Esophagus squamous epithelium (tissue), 5 donors: ENCODE results near the gene PTPRM. TPM values are rescaled to one million over a fixed set of nuclear protein-coding genes. Genes with fewer than 3 reads are reported as not detected.

ENCODE experiments used
- DNase-seq: peaks from one replicate; lab custom pipeline; 2025; lab: John Stamatoyannopoulos, UW
- H3K27ac ChIP-seq, 4 donors: fragments of 200-600 bp; sonication (generic); one replicate each; pipeline ENCODE4 v1.5.1; 2016 to 2019; ENCODE audit warnings: mild to moderate bottlenecking in 1 of 4
- H3K27me3 ChIP-seq, 4 donors: fragments of 200-600 bp; sonication (generic); 1 replicate in 3 of 4; 2 replicates in 1 of 4; pipeline versions ENCODE4 v1.5.1 to v1.6.0; 2017 to 2021; ENCODE audit warnings: antibody characterized with exemption in 1 of 4
- H3K36me3 ChIP-seq, 3 donors: fragments of 200-600 bp; sonication (generic); one replicate each; pipeline ENCODE4 v1.5.1; 2016 to 2019
- H3K4me1 ChIP-seq, 3 donors: fragments of 200-600 bp; sonication (generic); one replicate each; pipeline ENCODE4 v1.5.1; 2017 to 2019
- H3K4me3 ChIP-seq, 4 donors: fragments of 200-600 bp; sonication (generic); 1 replicate in 3 of 4; 2 replicates in 1 of 4; pipeline ENCODE4 v1.5.1; 2016 to 2019; ENCODE audit warnings: mild to moderate bottlenecking in 2 of 4, moderate library complexity in 1 of 4
- H3K9me3 ChIP-seq, 3 donors: fragments of 200-600 bp; sonication (generic); one replicate each; pipeline ENCODE4 v1.5.1; 2016 to 2019
- POLR2A ChIP-seq, 4 donors: fragments of 450-650 bp; IDR thresholded peaks; one replicate each; pipeline ENCODE4 v1.6.1; 2017; ENCODE audit warnings: antibody characterized with exemption in 4 of 4, mild to moderate bottlenecking in 4 of 4, moderate library complexity in 3 of 4
- WGBS, 2 donors: methylation state at CpG; one replicate each; pipeline ENCODE4 v1.1.5; 2018; 5-methylcytosine and 5-hydroxymethylcytosine counted together
- intact Hi-C: fragments of 100-400 bp; cut with DNase I; formaldehyde crosslinking; loops from one replicate; pipeline ENCODE4 v1.15.0; 2022
- total RNA-seq, 4 donors: library from RNA; depleted of rRNA; stranded (reverse); fragments of >200 nt; gene quantifications; one replicate each; pipeline ENCODE4 v1.1.0, GENCODE V29; 2016
- TF ChIP-seq, protein P1 (sequence below), 6 experiments: fragments of 450-650 bp in 4 of 6; fragments of 200-600 bp in 2 of 6; sonication (generic) in 2 of 6; IDR thresholded peaks; one replicate each; pipeline ENCODE4 v1.5.1; 2016 to 2019; ENCODE audit warnings: antibody characterized with exemption in 6 of 6, mild to moderate bottlenecking in 4 of 6, moderate library complexity in 4 of 6
- donor health status: DM: yes; HTN: yes; CAD: no.

Gene PTPRM
- total RNA-seq, 4 donors from 2014 or later: 6.5 to 38.7 (median 11.1) TPM

DNA sequence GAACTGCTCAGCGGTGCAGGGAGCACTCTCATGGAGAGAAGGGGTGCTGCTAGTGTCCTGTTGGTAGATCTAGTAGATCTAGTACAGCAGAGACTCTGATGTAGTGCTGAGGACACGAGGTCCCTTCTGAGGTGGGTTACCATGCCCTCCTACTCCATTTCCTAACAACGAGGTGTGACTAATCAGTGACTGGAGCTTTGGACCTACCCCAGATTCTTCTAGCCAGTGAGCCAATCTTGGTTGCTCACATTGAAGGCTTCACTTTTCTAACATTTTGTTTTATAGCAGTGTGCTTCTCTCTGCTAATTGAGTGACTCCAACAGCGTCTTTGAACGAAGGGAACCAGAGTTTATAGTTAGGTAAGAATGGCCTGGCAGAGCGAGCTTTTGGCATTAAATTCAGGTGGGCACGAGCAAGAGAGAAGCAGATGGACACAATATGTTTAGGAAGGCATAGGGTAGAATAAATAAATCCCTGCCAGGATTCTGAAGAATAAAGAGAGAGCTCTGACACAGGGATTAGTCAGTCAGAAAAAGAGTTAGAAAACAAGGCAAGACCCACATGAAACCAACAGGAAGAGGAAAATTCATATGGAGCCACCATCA, 736.1 kb downstream of the PTPRM start:
- DNase-seq: no peak
- TF ChIP-seq POLR2A (IDR thresholded peaks at IDR 0.05): no peak
- TF ChIP-seq, protein P1, sequence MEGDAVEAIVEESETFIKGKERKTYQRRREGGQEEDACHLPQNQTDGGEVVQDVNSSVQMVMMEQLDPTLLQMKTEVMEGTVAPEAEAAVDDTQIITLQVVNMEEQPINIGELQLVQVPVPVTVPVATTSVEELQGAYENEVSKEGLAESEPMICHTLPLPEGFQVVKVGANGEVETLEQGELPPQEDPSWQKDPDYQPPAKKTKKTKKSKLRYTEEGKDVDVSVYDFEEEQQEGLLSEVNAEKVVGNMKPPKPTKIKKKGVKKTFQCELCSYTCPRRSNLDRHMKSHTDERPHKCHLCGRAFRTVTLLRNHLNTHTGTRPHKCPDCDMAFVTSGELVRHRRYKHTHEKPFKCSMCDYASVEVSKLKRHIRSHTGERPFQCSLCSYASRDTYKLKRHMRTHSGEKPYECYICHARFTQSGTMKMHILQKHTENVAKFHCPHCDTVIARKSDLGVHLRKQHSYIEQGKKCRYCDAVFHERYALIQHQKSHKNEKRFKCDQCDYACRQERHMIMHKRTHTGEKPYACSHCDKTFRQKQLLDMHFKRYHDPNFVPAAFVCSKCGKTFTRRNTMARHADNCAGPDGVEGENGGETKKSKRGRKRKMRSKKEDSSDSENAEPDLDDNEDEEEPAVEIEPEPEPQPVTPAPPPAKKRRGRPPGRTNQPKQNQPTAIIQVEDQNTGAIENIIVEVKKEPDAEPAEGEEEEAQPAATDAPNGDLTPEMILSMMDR (IDR thresholded peaks at IDR 0.05): no peak
- Histone ChIP-seq H3K9me3 (no peaks in the 10 kb centered on the region), H3K27ac (no peak overlapping the region), H3K4me3 (no peak overlapping the region), H3K36me3 (no peaks in the 10 kb centered on the region), H3K27me3 (no peaks in the 10 kb centered on the region), H3K4me1 (peaks cover 0 to 3% (median 0%) of the 10 kb centered on the region in 3 donors)
- intact Hi-C loops: no loop called here
- 77 to 79% methylated on average over 6 to 7 of the region's 7 CpGs for WGBS, 2 donors

DNA sequence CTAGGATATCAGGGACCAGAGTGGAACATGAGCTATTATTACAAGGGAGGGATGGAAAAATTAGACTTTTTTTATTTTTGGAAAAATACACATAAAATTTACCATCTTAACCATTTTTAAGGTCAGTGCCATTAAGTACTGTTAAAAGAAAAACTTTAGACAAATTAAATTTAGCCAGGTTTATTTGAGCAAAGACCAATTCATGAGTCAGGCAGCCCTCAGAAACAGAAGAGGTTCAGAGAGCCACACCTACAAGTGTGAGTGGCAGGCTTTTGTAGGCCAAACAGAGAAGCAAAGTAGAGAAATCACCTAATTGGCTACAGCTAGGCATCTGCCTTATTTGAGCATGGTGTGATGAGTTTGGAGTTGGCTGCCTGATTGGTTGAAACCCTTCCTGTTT, 740.8 kb downstream of the PTPRM start:
- Histone ChIP-seq H3K4me1 (no peaks in the 10 kb centered on the region), H3K27ac (no peak overlapping the region), H3K36me3 (no peaks in the 10 kb centered on the region), H3K4me3 (no peak overlapping the region), H3K9me3 (no peaks in the 10 kb centered on the region), H3K27me3 (no peaks in the 10 kb centered on the region)
- TF ChIP-seq, protein P1 (IDR thresholded peaks at IDR 0.05): no peak
- TF ChIP-seq POLR2A (IDR thresholded peaks at IDR 0.05): no peak
- intact Hi-C loops: no loop called here
- DNase-seq: no peak

DNA sequence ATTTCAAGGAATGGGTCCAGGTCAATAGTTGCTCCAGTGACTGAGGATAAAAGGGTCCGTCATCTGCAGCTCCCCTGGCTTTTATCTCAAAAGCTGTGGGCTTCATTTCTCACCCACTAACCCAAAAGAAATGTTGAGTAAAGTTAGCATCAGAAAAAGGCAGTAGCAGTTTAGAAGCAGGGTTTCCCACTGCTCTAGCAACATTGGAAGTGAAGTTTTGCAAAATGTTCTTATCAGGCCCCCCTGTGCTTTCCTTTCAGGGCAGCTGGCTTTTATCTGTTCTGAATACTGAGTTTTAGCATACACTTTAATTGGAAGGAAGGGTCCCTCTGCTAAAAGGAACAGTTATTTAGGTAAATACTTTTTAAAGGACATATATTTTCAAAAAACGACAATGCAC, 745.9 kb downstream of the PTPRM start:
- Histone ChIP-seq H3K4me1 (no peaks in the 10 kb centered on the region), H3K27ac (no peak overlapping the region), H3K4me3 (no peak overlapping the region), H3K36me3 (no peaks in the 10 kb centered on the region), H3K9me3 (no peaks in the 10 kb centered on the region), H3K27me3 (no peaks in the 10 kb centered on the region)
- no peak for TF ChIP-seq POLR2A (IDR thresholded peaks at IDR 0.05)
- TF ChIP-seq, protein P1 (IDR thresholded peaks at IDR 0.05): no peak
- intact Hi-C loops: no loop called here
- WGBS, 2 donors: 84 to 88% methylated on average over 2 of the region's 2 CpGs
- DNase-seq: no peak

DNA sequence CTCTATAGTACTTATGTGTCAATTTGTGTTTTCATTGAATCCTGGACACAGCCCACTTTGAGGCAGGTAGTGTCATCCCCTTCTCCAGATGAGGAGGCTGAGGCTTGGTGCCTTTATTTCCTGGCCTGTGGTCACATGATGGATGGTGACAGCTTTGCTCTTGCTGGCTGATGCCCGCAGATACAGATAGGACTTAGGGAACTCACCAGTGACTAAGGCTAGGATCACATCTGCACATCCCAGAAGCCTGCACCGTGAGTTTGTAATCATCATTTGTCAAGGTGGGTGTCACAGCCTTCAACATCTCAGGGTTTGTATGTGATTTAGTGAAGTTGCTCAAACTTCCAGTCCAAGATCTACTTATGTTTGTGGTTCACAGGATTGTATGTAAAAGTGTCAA, 747.0 kb downstream of the PTPRM start:
- intact Hi-C loops: no loop called here
- TF ChIP-seq, protein P1 (IDR thresholded peaks at IDR 0.05): no peak
- TF ChIP-seq POLR2A (IDR thresholded peaks at IDR 0.05): no peak
- Histone ChIP-seq H3K36me3 (no peaks in the 10 kb centered on the region), H3K4me1 (no peaks in the 10 kb centered on the region), H3K27me3 (no peaks in the 10 kb centered on the region), H3K9me3 (no peaks in the 10 kb centered on the region), H3K27ac (no peak overlapping the region), H3K4me3 (no peak overlapping the region)
- 73 to 79% methylated on average over 2 of the region's 2 CpGs for WGBS, 2 donors
- no peak for DNase-seq

DNA sequence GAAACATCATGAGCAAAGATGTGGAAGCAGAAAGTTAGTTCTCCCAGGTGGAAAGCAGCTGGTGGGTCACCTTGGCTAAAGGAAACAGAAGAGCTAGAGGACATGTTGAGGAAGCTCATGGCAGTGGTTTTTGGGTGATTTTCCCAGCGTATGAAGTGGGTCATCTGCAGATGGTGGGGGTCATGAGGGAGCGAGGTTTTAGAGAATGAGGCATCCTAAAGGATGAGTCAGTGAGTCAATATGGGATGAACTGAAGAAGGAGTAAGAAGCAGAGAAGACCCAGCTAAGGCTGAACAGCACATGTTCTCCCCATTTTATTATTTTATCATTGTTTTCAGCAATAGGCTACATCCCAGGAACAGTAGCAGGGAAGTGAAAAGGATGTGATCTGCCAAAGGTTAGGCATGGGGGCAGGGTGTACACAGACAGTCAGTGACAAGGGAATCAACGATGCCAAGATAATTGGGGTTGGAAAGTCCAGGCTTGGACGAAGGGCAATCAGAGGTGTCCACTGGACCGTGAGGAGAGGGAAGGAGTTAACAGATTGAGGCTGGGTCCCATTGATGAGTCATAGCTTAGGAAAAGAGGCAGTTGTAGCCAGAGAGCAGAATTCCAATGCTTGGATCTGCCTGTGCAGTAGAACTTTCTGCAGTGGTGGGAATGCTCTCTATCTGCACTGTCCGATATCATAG, 752.8 kb downstream of the PTPRM start:
- 71 to 86% methylated on average over 6 of the region's 6 CpGs for WGBS, 2 donors
- H3K27me3 ChIP-seq: no peaks in the 10 kb centered on the region

More for the DNA sequence above, 752.8 kb downstream of the PTPRM start:
- no peak for DNase-seq
- TF ChIP-seq, protein P1 (IDR thresholded peaks at IDR 0.05): no peak
- no peak for TF ChIP-seq POLR2A (IDR thresholded peaks at IDR 0.05)
- intact Hi-C loops: no loop called here
- no peaks in the 10 kb centered on the region for H3K9me3 ChIP-seq
- no peaks in the 10 kb centered on the region for H3K36me3 ChIP-seq
- no peak overlapping the region for H3K4me3 ChIP-seq
- H3K27ac ChIP-seq: no peak overlapping the region
- no peaks in the 10 kb centered on the region for H3K4me1 ChIP-seq
